SK-N-SH (cell line): ENCODE results near the gene RBM10. TPM values are rescaled to one million over a fixed set of nuclear protein-coding genes. Genes with fewer than 3 reads are reported as not detected.

Source experiments
- CTCF ChIA-PET: fragments of 300-600, 350-600 bp; formaldehyde crosslinking; extraction: SDS; loops from one replicate; lab custom pipeline; 2021; lab: Yijun Ruan, JAX
- POLR2A ChIA-PET: fragments of 350-600 bp; sonication (Branson Sonifier 250); formaldehyde crosslinking; extraction: SDS; loops from one replicate; lab custom pipeline; 2020; ENCODE audit warnings: antibody characterized with exemption, inconsistent platforms; lab: Yijun Ruan, JAX
- DNase-seq: peaks from one replicate; pipeline ENCODE4 v3.0.0; 2012
- H2AFZ ChIP-seq: fragments of 200-600 bp; sonication (generic); 2 replicates; pipeline ENCODE4 v1.8.1; 2016; ENCODE audit warnings: antibody characterized with exemption, mild to moderate bottlenecking, low read depth
- H3F3A ChIP-seq: fragments of 200-600 bp; sonication (generic); replicated peaks from 2 replicates; pipeline ENCODE3; 2016; ENCODE audit warnings: antibody characterized with exemption, mild to moderate bottlenecking; ENCODE audit not compliant: insufficient read depth
- H3K27ac ChIP-seq, 2 experiments: fragments of 200-500 bp in 1 of 2; fragments of 200-600 bp in 1 of 2; sonication (Bioruptor generic) in 1 of 2; sonication (generic), shearing (Covaris generic) in 1 of 2; 2 replicates each; pipeline versions ENCODE4 v1.5.1 to v1.6.1; 2014 to 2016; ENCODE audit warnings: low read depth in 2 of 2, inconsistent platforms in 1 of 2, low read length in 1 of 2, mild to moderate bottlenecking in 1 of 2, mixed read lengths in 1 of 2
- H3K27me3 ChIP-seq: fragments of 200-600 bp; sonication (generic), shearing (Covaris generic); 2 replicates; pipeline ENCODE4 v1.6.1; 2016; ENCODE audit warnings: mixed run types; ENCODE audit not compliant: insufficient read depth
- H3K36me3 ChIP-seq, 2 experiments: fragments of 200-500 bp in 1 of 2; fragments of 200-600 bp in 1 of 2; sonication (Bioruptor generic) in 1 of 2; sonication (generic) in 1 of 2; replicated peaks in 1 of 2; 2 replicates each; pipeline versions ENCODE3 to v1.5.1; 2014 to 2016; ENCODE audit warnings: low read length in 1 of 2, mild to moderate bottlenecking in 1 of 2; ENCODE audit not compliant: insufficient read depth in 2 of 2, control insufficient read depth in 1 of 2
- H3K4me1 ChIP-seq, 2 experiments: fragments of 200-500 bp in 1 of 2; fragments of 200-600 bp in 1 of 2; sonication (Bioruptor generic) in 1 of 2; sonication (generic), shearing (Covaris generic) in 1 of 2; 2 replicates each; pipeline versions ENCODE4 v1.5.1 to v1.6.1; 2014 to 2016; ENCODE audit warnings: low read depth in 1 of 2, low read length in 1 of 2, mixed run types in 1 of 2; ENCODE audit not compliant: insufficient read depth in 2 of 2, control insufficient read depth in 1 of 2
- H3K4me2 ChIP-seq: fragments of 200-600 bp; sonication (generic), shearing (Covaris generic); 2 replicates; pipeline ENCODE4 v1.6.1; 2017; ENCODE audit warnings: mixed run types
- H3K4me3 ChIP-seq, 2 experiments: fragments of 200-500 bp in 1 of 2; fragments of 200-600 bp in 1 of 2; sonication (Bioruptor generic) in 1 of 2; sonication (generic), shearing (Covaris generic) in 1 of 2; 2 replicates each; pipeline versions ENCODE4 v1.5.1 to v1.8.1; 2014 to 2016; ENCODE audit warnings: low read depth in 2 of 2, inconsistent platforms in 1 of 2, low read length in 1 of 2, mild to moderate bottlenecking in 1 of 2, mixed read lengths in 1 of 2, moderate library complexity in 1 of 2
- H3K79me2 ChIP-seq: fragments of 200-600 bp; sonication (generic); 2 replicates; pipeline ENCODE4 v1.8.1; 2017; ENCODE audit warnings: mild to moderate bottlenecking; ENCODE audit not compliant: insufficient read depth
- H3K9ac ChIP-seq: fragments of 200-600 bp; sonication (generic); 2 replicates; pipeline ENCODE4 v1.6.1; 2017; ENCODE audit warnings: mixed run types
- H3K9me2 ChIP-seq: fragments of 200-600 bp; sonication (generic); 2 replicates; pipeline ENCODE4 v1.6.1; 2017; ENCODE audit warnings: mixed run types
- H3K9me3 ChIP-seq: fragments of 200-600 bp; sonication (generic); 2 replicates; pipeline ENCODE4 v1.6.1; 2017; ENCODE audit warnings: mixed run types, mild to moderate bottlenecking, moderate library complexity
- H4K20me1 ChIP-seq: fragments of 200-600 bp; sonication (generic); 2 replicates; pipeline ENCODE4 v1.6.1; 2017; ENCODE audit warnings: mild to moderate bottlenecking, mixed run types; ENCODE audit not compliant: insufficient read depth
- CHD2 ChIP-seq: fragments of 150-350 bp; IDR thresholded peaks from 2 replicates; pipeline ENCODE4 v1.6.1; 2018; ENCODE audit warnings: low read length; ENCODE audit not compliant: partially characterized antibody
- CTCF ChIP-seq: fragments of 200-600 bp; sonication (generic); IDR thresholded peaks from 2 replicates; pipeline ENCODE4 v1.6.1; 2017; ENCODE audit warnings: antibody characterized with exemption, mild to moderate bottlenecking, moderate library complexity
- ELF1 ChIP-seq: IDR thresholded peaks from 2 replicates; pipeline ENCODE4 v1.4.0; 2012
- EZH2phosphoT487 ChIP-seq: fragments of 200-600 bp; sonication (generic); IDR thresholded peaks from 2 replicates; pipeline ENCODE4 v1.6.1; 2017; ENCODE audit warnings: low read depth, mixed run types, mild to moderate bottlenecking, antibody characterized with exemption, moderate library complexity, borderline replicate concordance
- FOSL2 ChIP-seq: IDR thresholded peaks from 2 replicates; pipeline ENCODE4 v1.4.0; 2012; ENCODE audit warnings: low read depth, mild to moderate bottlenecking, moderate library complexity, borderline replicate concordance
- FOXJ3 ChIP-seq: sonication (generic); formaldehyde crosslinking; IDR thresholded peaks from 2 replicates; pipeline ENCODE4 v1.5.1; 2020; ENCODE audit warnings: mild to moderate bottlenecking, missing genetic modification reagents
- FOXM1 ChIP-seq: IDR thresholded peaks from 2 replicates; pipeline ENCODE4 v1.4.0; 2012; ENCODE audit warnings: low read depth, mild to moderate bottlenecking
- GATA2 ChIP-seq: sonication (generic); formaldehyde crosslinking; IDR thresholded peaks from 2 replicates; pipeline ENCODE4 v1.5.0; 2020; ENCODE audit warnings: mild to moderate bottlenecking, missing genetic modification reagents
- IRF3 ChIP-seq: fragments of 150-350 bp; IDR thresholded peaks from 2 replicates; pipeline ENCODE4 v1.6.1; 2016; ENCODE audit warnings: mild to moderate bottlenecking, low read depth, low read length
- JUND ChIP-seq: IDR thresholded peaks from 2 replicates; pipeline ENCODE4 v1.4.0; 2012
- NFIC ChIP-seq: IDR thresholded peaks from 2 replicates; pipeline ENCODE4 v1.4.0; 2012; ENCODE audit warnings: borderline replicate concordance
- NRF1 ChIP-seq: IDR thresholded peaks from 2 replicates; pipeline ENCODE4 v1.6.1; 2012; ENCODE audit warnings: low read depth, mild to moderate bottlenecking, low read length
- PBX3 ChIP-seq: IDR thresholded peaks from 2 replicates; pipeline ENCODE4; 2012
- RCOR1 ChIP-seq: fragments of 150-350 bp; IDR thresholded peaks from 2 replicates; pipeline ENCODE4 v1.6.1; 2017; ENCODE audit warnings: antibody characterized with exemption, low read length
- RFX5 ChIP-seq: IDR thresholded peaks from 2 replicates; pipeline ENCODE4 v1.6.1; 2012; ENCODE audit warnings: mild to moderate bottlenecking, improper control_type of control experiment, low read length
- RXRA ChIP-seq: IDR thresholded peaks from 2 replicates; pipeline ENCODE4 v1.4.0; 2012; ENCODE audit warnings: low read depth, mild to moderate bottlenecking, borderline replicate concordance
- SIN3A ChIP-seq: IDR thresholded peaks from 2 replicates; pipeline ENCODE4 v1.6.1; 2012; ENCODE audit warnings: low read depth, mild to moderate bottlenecking, low read length, moderate library complexity, borderline replicate concordance
- SMC3 ChIP-seq: IDR thresholded peaks from 2 replicates; pipeline ENCODE4 v1.6.1; 2012; ENCODE audit warnings: low read depth, low read length, improper control_type of control experiment
- TCF12 ChIP-seq: IDR thresholded peaks from 2 replicates; pipeline ENCODE4 v1.4.0; 2012
- USF1 ChIP-seq: IDR thresholded peaks from 2 replicates; pipeline ENCODE4 v1.4.0; 2012; ENCODE audit warnings: low read depth, borderline replicate concordance
- ZBTB33 ChIP-seq: IDR thresholded peaks from 2 replicates; pipeline ENCODE4 v1.4.0; 2012; ENCODE audit warnings: low read depth, borderline replicate concordance
- WGBS: methylation state at CpG from one replicate; pipeline ENCODE4 v1.1.6; 2017; ENCODE audit warnings: low lambda C conversion rate; 5-methylcytosine and 5-hydroxymethylcytosine counted together
- polyA plus RNA-seq, 3 experiments: library from polyadenylated mRNA; depleted of rRNA; stranded (reverse); fragments of >200 nt; gene quantifications; 2 replicates each; pipeline ENCODE4 v1.2.3, GENCODE V29; 2012

The RBM10 gene
- polyA plus RNA-seq, 1 of the 3 experiments (the other 2 are of a cell fraction) = 34.4 TPM

- Histone ChIP-seq H3K4me1 (peaks cover 16 to 33% of the 10 kb centered on the region in 2 experiments), H3K9me2 (no peaks in the 10 kb centered on the region), H3K27ac (no peak overlapping the region), H3K79me2 (peaks cover 53% of the 10 kb centered on the region), H3K9me3 (no peaks in the 10 kb centered on the region), H3K27me3 (no peaks in the 10 kb centered on the region), H3K4me2 (no peak overlapping the region), H4K20me1 (peaks cover 54% of the 10 kb centered on the region), H3K36me3 (peaks cover 68 to 70% of the 10 kb centered on the region in 2 experiments), H2AFZ (no peak overlapping the region), H3F3A (no peaks in the 10 kb centered on the region), H3K9ac (no peak overlapping the region), H3K4me3 (no peak overlapping the region)
- TF ChIP-seq SMC3 (no peak), FOXM1 (no peak), TCF12 (no peak), CHD2 (no peak), CTCF (no peak), JUND (no peak), RCOR1 (no peak), FOSL2 (no peak), NRF1 (no peak), NFIC (no peak), USF1 (no peak), EZH2phosphoT487 (no peak), RXRA (no peak), GATA2 (CRISPR knock-in tag) (no peak), FOXJ3 (CRISPR knock-in tag) (no peak)
- no peak for DNase-seq
- ChIA-PET POLR2A (no interaction called here), CTCF (interaction anchor here (1.3 kb wide), 1 partner anchor 185 kb away, joined by 3 read pairs; no protein-coding TSS in a partner anchor)
- 91% methylated on average over 15 of the region's 15 CpGs for WGBS
Observed at GRCh38 chrX:47198687-47199080, 53.7 kb downstream of the RBM10 start.

GRCh38 chrX:47199286-47199685, 54.3 kb downstream of the RBM10 start:
- Histone ChIP-seq H3K9me3 (no peaks in the 10 kb centered on the region), H3K9me2 (no peaks in the 10 kb centered on the region), H3K27me3 (no peaks in the 10 kb centered on the region), H3K4me1 (peaks cover 16 to 33% of the 10 kb centered on the region in 2 experiments), H4K20me1 (peaks cover 54% of the 10 kb centered on the region), H3K79me2 (peaks cover 47% of the 10 kb centered on the region), H3K9ac (no peak overlapping the region), H3F3A (peaks cover 1% of the 10 kb centered on the region), H3K27ac (no peak overlapping the region), H2AFZ (no peak overlapping the region), H3K4me3 (no peak overlapping the region), H3K36me3 (peaks cover 72 to 75% of the 10 kb centered on the region in 2 experiments), H3K4me2 (no peak overlapping the region)
- ChIA-PET POLR2A (no interaction called here), CTCF (interaction anchor here (1.3 kb wide), 1 partner anchor 185 kb away, joined by 3 read pairs; no protein-coding TSS in a partner anchor)
- 89% methylated on average over 10 of the region's 10 CpGs for WGBS
- no peak for DNase-seq
- no peak for TF ChIP-seq PBX3
- no peak for TF ChIP-seq ZBTB33
- no peak for TF ChIP-seq SIN3A
- TF ChIP-seq ELF1 = no peak
- TF ChIP-seq USF1 = no peak
- TF ChIP-seq RFX5 = no peak
- TF ChIP-seq RXRA = no peak
- no peak for TF ChIP-seq IRF3
- TF ChIP-seq JUND = no peak
- TF ChIP-seq TCF12 = no peak
